ENCODE results near the gene SGMS2.
"Not testable (repeated sequence)": the region's sequence is repeated elsewhere in the genome, so short reads cannot be mapped to it uniquely, and the experiment has no call there.

The SGMS2 gene

DNA sequence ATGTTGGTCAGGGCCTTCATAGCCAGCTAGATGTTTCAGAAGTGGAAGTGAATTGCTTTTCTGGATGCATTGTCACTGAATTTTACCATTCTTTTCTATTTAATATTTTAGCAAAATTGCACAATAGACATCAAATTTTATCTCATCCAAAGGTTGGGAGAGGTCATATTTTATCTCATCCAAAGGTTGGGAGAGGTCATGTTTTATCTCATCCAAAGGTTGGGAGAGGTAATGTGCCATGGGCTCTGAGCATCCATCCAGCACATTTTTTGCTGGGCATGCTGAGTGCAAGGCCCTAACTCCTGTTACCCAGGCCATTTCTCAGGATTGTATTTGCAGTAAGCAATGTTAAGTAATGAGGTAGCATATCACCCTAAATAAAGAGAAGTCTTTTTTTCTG lies 91.9 kb downstream of the SGMS2 start:
- no peak for DNase-seq

- DNase-seq = no peak
Measured at GRCh38 chr4:107917500-107917899, 92.8 kb downstream of the SGMS2 start.

GRCh38 chr4:107922486-107923473 lies 98.0 kb downstream of the SGMS2 start:
- no peak for DNase-seq

DNA sequence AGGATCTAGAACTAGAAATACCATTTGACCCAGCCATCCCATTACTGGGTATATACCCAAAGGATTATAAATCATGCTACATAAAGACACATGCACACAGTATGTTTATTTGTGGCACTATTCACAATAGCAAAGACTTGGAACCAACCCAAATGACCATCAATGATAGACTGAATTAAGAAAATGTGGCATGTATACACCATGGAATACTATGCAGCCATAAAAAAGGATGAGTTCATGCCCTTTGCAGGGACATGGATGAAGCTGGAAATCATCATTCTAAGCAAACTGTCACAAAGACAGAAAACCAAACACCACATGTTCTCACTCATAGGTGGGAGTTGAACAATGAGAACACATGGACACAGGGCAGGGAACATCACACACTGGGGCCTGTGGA lies 101.0 kb downstream of the SGMS2 start:
- not testable (repeated sequence) for DNase-seq

GRCh38 chr4:107926875-107927274 lies 102.1 kb downstream of the SGMS2 start:
- DNase-seq = not testable (repeated sequence)

GRCh38 chr4:107930821-107931774 lies 106.4 kb downstream of the SGMS2 start, which contains the start of gene CYP2U1:
Gene CYP2U1 (plus strand): TSS chr4:107931549. CDS start chr4:107931644, 95 bp downstream.
- peak; percentile 80 for DNase-seq

DNA sequence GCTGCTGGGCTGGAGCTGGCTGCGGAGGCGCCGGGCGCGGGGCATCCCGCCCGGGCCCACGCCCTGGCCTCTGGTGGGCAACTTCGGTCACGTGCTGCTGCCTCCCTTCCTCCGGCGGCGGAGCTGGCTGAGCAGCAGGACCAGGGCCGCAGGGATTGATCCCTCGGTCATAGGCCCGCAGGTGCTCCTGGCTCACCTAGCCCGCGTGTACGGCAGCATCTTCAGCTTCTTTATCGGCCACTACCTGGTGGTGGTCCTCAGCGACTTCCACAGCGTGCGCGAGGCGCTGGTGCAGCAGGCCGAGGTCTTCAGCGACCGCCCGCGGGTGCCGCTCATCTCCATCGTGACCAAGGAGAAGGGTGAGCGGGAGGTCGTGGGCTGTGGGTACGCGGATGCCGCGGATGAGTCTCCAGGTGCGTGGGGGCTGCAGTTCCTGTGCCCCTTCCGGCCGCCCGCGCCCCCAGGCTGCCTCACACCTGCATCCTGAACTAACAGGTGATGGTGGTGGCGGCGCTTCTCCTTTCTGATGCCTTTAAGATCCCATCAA lies 107.1 kb downstream of the SGMS2 start:
- DNase-seq = no peak

DNA sequence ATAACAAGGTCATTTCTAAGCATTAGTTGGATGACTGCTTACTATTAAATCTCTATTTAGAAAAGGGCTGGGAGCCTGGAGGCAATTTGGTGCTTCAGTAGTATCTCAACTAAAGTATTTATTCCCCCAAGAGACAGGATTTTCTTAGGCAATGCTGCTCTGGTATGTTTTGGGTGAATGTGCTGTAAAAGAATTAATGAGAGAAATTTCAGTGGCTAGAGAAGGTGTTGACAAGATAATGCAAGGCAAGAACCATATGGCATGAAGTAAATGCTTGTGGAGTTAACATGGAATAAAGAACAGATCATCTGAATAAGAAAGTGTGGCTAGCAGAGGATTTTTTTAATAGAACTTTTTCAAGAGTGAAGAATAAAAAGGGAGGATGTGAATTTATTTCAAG lies 110.5 kb downstream of the SGMS2 start:
- no peak for DNase-seq

- DNase-seq = no peak
Measured at GRCh38 chr4:107937040-107937439, 112.3 kb downstream of the SGMS2 start.

DNA sequence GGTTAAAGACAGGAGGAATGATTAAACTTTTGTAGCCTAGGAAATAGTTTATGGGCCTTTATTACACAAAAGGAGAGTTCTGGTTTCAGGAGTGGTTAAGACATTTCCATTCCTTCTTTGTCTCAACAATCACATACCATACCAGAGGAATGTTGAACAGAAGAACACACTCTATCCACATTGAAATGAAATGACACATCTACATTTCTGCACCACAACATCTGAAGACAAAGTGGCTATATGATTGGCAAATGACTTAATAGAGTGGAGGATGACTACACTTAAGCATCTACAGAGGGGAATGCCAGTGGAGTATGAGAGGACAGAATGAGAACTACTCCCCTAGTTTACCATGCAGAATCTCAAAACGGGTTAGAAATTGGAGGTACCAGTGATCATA lies 114.6 kb downstream of the SGMS2 start:
- DNase-seq = no peak

DNA sequence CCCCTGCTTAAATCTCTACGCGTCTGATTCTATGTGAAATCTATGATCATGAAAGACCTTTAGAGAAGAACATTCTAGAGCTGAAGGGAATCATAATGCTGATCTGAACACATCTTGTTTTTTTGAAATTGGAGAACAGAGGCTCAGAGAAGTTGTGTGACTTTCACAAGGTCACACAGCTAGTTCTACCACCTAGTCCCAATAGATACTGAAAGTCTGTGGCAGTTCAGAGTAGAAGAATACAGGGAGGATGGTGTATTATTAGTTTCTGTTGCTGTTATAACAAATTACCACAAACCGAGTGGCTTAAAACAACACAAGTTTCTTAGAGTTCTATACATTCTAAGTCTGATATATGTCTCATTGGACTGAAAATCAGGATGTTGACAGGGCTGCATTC lies 121.1 kb downstream of the SGMS2 start:
- DNase-seq = no peak

GRCh38 chr4:107950746-107951540 lies 126.2 kb downstream of the SGMS2 start:
- DNase-seq = no peak

DNA sequence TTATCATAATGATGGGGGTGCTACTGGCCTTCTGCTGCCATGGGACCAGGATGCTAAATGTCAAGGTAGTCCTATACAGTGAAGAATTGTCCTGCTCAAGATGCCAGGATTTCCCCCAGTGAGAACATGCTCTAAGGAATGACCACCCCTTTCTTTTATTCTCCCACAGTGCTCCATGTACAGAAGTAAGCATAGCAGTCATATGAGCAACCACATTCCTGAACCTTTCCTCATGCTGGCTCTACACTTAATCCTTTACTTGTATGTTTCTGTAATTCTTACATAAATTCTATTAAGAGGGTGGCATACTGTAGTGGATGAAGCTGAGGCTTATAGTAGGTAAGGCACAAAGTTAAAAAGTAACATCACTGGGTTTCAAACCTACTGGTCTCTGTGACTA lies 126.8 kb downstream of the SGMS2 start:
- no peak for DNase-seq

DNA sequence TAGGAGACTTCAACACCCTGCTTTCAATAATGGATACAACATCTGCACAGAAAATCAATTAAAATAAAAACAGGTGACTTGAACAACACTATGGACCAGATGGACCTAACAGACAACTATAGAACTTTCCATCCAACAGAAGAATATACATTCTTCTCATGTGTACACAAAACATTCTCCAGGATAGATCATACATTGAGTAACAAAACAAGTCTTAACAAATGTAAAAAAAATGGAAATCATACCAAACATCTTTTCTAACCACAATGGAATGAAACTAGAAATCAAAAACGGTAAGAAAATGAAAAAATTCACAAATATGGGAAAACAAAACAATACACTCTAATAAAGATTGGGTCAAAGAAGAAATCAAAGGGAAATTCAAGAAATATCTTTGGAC lies 131.3 kb downstream of the SGMS2 start:
- no peak for DNase-seq
